ENCODE measurements around the gene SIRPD.
"Not testable (repeated sequence)": the region's sequence is repeated elsewhere in the genome, so short reads cannot be mapped to it uniquely, and the experiment has no call there.

SIRPD gene

DNA sequence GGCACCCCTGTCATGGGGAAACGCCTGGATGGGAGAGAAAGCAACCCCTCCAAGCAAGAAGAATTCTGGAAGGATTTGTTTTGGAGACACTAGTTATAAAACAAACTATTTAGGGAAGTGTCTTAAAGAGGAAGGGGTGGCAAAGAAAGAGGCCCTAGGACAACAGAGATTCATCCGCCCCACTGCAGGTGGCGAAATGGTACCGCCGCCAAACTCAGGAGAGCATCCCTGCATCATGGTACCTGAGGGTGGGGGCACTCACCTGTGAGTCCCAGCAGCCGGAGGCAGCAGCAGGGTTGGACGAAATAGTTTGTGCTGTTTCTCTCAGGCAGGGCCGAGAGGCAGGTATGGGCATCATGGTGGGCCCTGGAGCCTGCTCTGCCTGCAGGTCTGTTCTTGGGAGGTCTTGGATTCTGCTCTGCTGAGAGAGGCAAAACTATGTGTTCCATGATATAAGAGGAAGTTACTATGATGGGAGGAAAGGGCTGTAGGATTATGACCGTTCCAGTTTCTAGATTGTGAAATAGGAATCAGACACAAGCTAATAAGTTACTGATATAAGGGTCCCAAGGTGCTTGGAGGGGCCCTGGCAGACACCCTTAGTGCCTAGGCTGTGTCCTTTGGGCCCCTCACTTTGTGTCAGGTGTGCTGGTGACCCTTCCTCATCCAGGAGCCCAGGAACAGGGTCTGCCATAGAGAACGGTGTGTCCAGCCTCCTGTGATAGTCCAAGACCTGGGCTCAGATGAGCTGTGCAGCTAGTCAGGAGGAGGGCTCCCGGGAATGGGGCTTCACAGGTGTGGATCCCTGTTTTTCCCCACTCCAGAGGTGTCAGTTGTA lies 20.4 kb downstream of the SIRPD start:
- DNase-seq: no peak

DNA sequence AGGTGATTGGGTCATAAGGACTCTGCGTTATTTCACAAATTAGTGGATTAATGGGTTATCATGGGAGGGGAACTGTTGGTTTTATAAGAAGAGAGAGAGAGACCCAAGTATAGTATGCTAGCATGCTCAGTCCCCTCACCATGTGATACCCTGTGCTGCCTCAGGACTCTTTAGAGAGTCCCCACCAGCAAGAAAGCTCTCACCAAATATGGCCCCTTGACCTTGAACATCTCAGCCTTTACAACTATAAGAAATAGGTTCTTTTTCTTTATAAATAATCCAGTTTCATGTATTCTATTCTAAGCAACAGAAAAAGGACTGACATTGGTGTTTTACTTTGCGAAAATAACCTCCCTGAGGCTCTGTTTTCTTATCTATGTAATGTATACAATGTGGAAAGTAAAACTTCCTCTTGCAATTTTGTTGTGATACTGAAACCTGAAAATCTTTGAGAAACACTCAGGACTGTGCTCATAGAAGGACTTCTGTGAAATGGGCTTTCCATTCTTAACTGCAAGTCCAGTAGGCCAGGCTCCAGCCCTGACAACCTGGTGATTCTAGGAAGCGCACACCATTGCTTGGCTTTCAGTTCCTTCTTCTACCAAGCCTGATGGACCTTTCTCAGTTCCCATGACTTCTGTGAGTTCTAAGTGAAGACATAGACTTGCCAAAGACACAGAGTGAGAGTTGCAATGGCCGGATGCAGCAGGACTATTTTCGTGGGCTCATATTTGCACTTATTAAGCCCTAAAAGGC lies 21.9 kb downstream of the SIRPD start:
- no peak for DNase-seq

DNA sequence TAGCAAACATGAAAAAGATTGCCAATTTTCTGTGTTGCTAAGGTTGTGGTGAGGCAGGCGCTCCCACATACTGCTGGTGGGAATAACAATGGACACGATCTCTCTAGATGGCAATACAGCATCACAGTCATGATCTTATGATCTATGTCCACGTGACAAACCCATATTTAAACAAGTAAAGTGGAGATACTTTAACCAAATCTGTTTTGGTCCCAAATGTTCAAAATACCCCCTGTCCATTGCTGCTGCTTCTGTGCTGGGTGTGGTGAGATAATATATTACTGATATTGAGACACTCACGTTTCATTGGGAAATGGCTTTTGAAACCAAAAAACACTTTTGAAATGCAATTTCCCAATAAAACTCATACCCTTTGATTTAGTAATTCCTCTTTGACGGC lies 23.0 kb downstream of the SIRPD start:
- no peak for DNase-seq

DNA sequence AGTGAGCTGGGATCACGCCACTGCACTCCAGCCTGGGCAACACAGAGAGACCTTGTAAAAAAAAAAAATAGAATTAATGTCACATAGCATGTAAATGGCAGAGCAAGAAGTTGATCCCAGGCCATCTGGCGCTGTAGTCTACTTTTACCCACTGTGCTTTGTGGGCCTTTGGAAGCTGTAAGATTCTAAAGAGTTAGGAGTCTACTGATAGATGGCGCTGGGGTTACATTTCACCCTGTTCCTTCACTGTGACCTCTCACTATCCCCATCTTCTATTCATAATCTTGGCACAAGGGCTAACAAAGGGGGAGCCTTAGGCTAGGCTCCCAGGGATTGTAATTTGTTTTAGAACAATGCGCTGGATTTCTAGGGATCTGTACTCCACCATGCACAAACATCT lies 24.4 kb downstream of the SIRPD start:
- peak; percentile 19 for DNase-seq

DNA sequence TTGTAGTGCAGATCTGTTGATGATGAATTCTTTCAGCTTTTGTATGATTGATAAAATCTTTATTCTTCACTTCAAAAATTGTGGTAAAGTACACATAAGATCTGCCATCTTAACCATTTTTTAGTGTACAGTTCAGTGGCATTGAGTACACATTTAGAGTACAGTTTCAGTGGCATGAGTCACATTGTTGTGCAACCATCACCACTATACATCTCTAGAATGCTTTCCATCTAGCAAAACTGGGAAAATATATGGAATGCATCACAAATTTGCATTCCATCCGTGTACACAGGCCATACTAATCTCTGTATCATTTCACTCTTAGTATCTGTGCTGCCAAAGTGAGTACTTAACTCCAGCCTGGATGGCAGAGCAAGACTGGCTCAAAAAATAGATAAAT lies 28.7 kb downstream of the SIRPD start:
- no peak for DNase-seq

DNA sequence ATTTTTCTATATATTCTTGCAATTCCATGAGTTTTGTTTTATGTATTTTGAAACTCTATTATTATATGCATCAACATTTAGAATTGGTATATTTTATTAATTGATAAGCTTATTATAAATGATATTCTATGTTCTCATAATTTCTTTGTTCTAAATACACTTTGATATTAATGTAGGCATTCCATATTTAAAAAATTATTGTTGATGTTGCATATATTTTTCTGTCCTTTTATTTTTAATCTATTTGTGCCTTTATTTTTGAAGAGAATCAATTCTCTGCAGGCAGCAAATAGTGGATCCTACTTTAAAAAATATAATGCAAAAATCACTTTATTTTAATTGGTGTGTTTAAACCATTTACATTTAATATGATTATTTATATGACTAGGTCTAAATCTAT lies 29.6 kb downstream of the SIRPD start:
- DNase-seq: no peak

DNA sequence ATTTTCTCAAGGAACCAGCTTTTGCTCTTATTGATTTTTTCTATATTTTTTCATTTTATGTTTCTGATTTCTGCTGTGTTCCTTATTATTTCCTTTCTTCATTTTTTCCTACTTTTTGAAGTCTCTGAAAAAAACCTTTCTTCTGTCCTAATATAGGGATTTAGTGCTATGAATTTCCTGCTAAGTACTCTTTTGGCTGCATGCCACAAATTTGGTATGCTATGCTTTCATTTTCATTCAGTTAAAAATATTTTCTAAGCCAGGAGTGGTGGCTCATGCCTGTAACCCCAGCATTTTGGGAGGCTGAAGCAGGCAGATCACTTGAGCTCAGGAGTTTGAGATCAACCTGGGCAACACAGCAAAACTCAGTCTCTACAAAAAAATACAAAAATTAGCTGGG lies 30.6 kb downstream of the SIRPD start:
- DNase-seq: no peak

DNA sequence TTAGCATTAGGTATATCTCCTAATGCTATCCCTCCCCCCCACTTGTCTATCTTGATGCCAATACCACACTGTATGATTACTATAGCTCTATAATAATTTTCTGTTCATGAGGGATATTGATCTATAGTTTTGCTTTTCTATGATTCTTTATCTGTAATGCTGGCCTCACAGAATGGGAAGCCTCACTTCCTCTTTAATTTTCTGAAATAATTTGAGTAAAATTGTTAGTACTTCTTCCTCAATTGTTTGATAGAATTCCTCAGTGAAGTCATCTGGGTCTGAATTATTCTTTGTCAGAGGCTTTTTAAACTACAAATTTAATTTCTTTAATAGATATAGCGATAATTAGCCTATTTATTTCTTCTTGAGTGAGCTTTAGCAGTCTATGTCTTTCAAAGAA lies 31.2 kb downstream of the SIRPD start:
- DNase-seq: no peak

DNA sequence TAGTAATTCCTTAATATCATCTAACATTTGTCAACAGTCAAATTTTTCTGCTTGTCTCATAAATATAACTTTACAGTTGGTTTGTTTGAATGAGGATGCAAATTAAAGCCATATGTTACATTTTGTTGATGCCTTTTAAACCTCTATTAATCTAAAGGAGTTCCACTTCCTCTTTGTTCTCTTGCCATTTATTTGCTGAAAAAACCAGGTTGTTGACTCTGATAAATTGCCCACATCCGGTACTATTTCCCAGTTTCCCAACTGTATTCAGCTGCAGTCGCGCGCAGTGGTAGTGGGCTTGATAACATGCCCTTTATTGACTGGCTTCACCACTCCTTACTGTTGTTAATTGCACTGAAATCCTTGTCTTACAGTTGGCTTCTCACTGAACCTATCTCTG lies 33.5 kb downstream of the SIRPD start:
- DNase-seq: no peak

DNA sequence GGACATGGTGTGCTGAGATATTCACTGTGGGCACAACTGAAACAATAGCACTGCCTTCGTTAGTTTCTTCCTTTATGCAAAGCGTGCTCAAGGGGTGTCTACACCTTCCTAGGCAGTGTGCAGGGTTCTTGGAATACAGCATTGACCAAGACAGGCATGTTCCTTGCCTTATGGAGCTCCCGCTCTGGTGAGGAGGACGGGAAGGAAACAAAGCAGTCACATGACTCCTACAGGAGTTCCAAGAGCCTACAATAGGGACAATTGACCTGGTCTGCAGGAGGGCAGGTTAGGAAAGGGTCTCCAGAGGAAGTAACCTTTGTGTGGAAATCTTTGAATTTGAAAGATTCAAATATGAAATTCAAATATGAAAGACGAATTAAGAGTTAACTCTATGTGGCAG lies 40.5 kb downstream of the SIRPD start:
- no peak for DNase-seq

DNA sequence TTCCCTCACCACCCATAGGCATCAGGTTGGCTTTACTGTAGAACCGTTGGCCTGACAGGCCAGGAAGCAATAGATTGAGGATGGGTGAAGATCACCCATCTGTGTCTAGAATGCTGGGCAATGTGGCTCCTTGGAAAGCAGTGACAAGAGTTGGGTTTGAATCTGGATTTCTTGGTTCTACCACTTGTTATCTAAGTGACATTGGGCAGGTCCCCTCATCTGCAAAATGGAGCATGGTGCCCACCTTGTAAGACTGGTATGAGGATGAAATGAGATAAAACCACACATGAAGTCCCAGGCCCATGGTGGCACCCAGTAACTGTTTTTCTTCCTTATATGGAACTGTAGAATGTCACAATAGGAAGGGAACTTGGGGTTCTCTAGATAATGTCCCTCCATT lies 43.7 kb downstream of the SIRPD start:
- DNase-seq: no peak

DNA sequence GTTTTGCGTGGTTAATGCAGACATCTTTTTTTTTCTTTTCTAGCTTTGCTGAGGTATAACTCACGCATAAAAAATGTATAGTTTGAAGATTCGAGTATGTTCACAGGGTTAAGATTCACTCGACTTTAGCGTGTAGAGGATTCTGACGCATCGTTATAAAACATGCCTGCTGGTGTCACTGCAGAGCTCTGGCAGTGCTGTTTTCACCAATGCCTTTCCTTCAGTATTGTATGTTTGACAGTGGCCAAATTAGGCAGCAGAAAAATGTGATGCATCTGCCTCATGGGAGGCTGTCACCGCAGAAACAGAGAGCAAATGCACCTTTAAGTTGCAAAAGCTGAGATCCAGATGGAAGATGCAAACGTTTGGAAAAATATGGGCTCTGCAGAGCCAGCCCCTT lies 48.3 kb downstream of the SIRPD start:
- DNase-seq: peak; percentile 30

DNA sequence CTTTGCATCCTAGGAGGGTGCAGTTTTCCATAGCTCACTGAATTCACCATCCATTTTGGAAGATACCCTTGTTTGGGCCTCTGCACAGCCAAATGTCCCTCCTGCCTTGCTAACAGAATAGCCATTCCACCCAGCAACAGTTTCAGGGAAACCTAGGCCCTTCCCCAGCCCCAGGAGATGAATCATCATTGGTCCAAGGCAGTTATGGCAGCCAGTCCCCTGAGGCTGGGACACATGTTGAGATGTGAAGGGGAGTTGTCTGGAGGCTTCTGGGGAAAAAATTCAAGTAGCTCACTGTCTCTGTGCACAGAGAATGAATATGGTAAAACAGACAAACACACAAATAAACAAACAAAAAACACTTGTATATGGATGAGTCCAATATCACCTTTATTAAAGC lies 48.9 kb downstream of the SIRPD start:
- DNase-seq: no peak

DNA sequence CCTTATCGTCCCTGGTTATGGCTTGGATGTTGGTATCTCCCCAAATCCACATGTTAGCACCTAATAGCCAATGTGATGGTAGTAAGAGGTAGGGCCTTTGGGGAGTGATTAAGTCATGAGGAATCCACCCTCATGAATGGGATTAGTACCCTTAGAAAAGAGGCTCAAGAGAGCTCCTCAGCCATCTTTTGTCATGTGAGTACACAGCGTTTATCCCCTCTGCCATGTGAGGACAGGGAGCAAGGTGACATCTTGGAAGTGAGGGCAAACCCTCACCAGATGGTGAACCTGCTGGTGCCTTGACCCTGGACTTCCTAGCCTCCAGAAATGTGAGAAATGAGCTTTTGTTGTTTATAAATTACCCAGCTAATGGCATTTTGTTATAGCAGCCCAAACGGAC lies 50.2 kb downstream of the SIRPD start:
- DNase-seq: no peak

DNA sequence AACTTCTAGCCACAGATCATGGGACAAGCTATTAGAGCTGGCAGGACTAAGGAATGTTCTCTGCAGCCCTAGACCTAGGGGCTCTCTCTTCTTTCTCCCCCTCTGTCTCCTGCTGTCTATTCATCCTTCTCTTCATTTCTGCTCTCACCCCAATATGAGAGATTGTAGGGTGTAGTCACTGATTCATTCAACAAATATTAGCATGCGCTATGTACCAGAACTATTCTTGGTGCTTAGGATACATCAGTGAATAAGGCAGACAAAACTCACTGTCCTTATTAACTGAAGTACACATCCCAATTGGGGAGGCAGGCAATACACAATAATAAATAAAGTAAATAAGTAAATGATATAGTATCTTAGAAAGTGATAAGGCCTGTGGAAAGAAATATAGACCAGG lies 51.6 kb downstream of the SIRPD start:
- no peak for DNase-seq

DNA sequence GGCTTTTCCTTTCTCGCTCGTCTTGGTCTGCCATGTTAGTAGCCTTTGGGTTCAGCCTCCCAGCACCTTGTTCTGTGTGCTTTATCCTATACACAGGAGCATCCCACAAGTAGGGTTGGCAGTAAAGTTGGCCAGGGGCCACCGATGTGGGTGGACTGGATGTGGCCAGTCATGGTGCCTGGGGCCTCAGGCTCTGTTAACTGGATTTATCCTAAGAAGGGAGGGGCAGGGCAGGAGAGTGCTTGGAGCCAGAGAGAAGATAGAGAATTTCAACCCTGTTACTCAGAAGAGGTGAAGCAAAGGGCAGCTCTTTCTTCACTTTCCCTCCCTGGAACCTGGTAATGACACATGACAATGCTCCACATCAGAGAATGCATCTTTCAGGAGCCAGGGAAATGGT lies 52.1 kb downstream of the SIRPD start:
- DNase-seq: no peak

DNA sequence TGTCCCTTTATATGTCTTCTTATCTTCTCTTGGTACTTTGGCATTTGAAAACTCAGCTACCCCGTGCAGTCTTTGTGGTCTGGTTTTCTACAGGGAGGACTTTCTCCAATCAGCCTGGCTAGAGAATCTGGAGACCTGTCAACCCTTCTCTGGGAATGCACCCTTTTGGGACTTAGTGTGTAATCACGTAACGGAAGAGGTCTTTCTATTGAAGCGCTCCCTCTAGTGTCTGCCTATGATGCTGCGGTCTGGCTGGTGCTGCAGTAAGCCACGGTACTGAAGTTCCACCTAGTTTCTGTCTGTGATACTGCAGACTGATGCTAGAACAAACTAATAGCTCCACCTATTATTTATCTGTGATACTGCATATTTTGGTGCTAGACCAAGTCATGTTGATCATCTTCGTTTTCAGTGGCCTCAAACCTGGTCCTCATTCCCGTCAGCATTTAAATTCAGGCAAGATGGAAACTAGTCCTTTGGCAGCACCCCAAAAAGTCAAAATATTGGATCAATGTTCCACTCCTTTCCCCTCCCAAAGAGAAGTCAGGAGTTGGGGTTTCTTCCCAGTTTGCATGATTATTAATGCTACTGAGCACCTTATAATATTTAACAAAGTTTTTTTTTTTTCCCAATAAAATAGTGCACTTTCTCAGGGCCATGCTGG lies 53.8 kb downstream of the SIRPD start:
- peak; percentile 80 for DNase-seq

DNA sequence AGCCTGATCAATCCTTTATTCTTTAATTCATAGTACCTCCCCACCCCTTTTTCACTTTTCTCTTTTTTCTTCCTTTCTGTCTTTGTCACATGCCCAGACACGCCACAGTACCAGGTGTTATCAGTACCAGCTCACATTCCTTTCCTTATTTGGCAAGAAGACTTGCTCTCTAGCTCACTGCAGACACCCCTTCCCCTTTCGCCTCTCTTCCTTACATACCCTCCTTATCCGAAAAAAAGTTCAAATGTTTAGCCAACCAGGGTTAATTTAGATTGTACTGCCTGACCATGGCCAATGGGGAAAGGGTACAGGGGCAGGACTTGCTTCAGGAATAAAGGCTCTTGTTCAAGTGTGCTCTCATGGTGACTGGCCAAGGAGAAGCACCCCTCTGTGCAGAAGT lies 57.0 kb downstream of the SIRPD start:
- no peak for DNase-seq

DNA sequence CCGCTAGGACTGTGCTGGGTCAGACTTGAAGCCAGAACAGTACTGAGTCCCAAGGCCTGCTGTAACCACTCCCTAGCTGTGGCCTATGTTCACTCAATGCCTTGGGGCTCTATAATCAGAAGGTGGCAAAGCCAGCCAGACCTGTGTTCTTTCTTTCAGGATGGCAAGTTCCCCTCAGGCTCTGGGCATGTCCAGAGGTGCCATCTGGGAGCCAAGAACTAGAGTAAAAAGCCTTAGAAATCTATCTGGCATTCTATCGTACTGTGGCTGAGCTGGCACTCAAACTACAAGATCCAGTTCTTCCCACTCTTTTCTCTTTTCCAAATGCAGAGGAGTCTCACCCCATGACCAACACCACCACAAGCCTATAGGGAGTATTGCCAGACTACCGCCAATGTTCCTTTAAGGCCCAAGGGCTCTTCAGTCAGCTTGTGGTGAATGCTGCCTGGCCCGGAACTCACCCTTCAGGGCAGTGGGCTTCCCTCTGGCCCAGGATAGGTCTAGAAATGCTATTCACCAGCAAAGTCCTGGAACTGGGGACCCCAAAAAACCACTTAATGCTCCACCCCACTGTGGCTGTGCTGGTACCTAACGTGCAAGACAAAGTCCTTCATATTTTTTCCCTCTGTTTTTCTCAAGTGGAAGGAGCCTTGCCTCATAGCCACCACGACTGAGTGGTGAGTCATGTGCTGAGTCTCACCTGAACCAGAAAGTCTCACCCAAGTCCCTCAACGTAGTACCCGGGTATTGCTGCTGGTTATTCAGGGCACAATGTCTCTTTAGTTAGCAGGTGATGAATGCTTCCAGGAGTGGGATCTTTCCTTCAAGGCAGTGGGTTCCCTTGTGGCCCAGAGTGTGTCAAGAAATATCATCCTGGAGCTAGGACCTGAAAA lies 57.7 kb downstream of the SIRPD start:
- DNase-seq: no peak

DNA sequence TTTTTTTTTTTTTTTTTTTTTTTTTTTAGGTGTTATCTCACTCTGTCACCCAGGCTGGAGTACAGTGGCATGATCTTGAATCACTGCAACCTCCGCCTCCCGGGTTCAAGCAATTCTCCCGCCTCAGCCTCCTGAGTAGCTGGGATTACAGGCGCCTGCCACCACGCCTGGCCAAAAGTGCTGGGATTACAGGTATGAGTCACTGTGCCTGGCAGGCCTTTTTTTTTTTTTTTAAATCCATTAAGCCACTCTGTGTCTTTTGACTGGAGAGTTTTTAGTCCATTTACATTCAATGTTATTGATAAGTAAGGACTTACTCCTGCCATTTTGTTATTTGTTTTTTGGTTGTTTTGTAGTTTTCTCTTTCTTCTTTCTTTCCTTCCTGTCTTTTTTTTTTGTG lies 60.1 kb downstream of the SIRPD start:
- not testable (repeated sequence) for DNase-seq

DNA sequence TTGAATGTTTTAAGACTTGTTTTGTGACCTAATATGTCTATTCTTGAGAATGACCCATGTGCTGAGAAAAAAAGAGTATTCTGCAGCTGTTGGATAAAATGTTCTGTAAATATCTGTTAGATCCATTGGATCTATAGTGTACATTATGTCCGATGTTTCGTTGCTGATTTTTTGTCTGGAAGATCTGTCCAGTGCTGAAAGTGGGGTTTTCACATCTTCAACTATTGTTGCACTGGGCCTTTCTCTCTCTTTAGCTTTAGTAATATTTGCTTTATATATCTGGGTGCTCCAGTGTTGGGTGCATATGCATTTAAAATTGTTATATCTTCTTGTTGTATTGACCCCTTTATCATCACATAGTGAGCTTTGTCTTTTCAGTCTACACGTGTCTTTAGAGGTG lies 60.6 kb downstream of the SIRPD start:
- no peak for DNase-seq

DNA sequence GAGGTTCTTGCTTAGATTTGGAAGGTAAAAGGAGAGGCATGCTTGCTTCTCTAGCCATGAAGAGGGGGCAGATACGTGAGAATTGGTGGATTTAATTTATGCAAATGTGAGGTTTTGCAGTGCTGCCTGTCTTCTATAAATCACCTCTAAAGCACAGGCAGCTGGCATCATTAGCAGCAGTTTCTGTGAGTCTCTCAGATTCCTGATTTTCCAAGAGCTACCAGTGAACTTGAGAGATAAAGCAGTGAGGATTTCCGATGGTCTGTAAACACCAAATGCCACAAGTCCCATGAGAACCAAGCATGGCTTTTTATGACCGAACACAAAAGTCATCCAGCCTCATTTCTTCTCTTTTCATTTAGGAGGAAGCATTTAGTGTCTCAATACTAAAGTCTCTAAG lies 63.1 kb downstream of the SIRPD start:
- no peak for DNase-seq

DNA sequence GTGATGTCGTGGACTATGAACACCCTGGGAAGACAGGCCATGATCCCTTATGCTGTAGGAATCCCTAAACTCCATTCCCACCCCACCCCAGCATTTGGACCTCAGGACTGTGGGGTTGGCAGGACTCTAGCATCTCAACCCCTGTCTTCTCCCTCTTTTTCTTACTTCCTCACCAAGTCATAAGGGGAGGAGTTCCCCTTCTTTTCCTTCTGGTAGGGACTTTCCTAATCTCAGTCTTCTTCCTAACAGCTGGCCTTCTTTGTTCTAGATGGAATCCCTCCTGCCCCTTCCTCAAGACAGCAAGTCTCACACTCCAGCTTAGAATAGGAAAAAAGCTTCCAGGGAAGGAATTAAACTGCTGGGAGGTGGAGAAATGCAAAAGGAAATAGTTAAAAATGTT lies 64.0 kb downstream of the SIRPD start:
- DNase-seq: no peak

All from stimulated activated CD4-positive, alpha-beta T cell treated with anti-CD3 and anti-CD28 coated beads, Interleukin-4, amount 100 ng/mL, for 24 hours (primary cell).